ENCODE results near the gene AFM.

- TF ChIP-seq, protein P1, sequence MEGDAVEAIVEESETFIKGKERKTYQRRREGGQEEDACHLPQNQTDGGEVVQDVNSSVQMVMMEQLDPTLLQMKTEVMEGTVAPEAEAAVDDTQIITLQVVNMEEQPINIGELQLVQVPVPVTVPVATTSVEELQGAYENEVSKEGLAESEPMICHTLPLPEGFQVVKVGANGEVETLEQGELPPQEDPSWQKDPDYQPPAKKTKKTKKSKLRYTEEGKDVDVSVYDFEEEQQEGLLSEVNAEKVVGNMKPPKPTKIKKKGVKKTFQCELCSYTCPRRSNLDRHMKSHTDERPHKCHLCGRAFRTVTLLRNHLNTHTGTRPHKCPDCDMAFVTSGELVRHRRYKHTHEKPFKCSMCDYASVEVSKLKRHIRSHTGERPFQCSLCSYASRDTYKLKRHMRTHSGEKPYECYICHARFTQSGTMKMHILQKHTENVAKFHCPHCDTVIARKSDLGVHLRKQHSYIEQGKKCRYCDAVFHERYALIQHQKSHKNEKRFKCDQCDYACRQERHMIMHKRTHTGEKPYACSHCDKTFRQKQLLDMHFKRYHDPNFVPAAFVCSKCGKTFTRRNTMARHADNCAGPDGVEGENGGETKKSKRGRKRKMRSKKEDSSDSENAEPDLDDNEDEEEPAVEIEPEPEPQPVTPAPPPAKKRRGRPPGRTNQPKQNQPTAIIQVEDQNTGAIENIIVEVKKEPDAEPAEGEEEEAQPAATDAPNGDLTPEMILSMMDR (IDR thresholded peaks at IDR 0.05): no peak
- TF ChIP-seq EP300 (IDR thresholded peaks at IDR 0.05): no peak
Measured at GRCh38 chr4:73539386-73539785, 57.8 kb downstream of the AFM start.

All from sigmoid colon (tissue), 4 donors.